Keratinocyte (primary cell): Measurements from ENCODE around the gene EHMT1. TPM values are rescaled to one million over a fixed set of nuclear protein-coding genes. Genes with fewer than 3 reads are reported as not detected.
"Not testable (repeated sequence)": the region's sequence is repeated elsewhere in the genome, so short reads cannot be mapped to it uniquely, and the experiment has no call there.

Experiments used
- DNase-seq: peaks from one replicate; pipeline ENCODE4 v3.0.0-alpha.2; 2011; ENCODE audit warnings: low read depth, missing footprints, low spot score
- FAIRE-seq: peaks from 2 replicates; lab custom pipeline; 2011; peaks lifted over from hg19 to GRCh38; lab: Jason Lieb, UNC
- H2AFZ ChIP-seq: 2 replicates; pipeline ENCODE4 v1.6.0; 2012; ENCODE audit warnings: low read length, control low read depth, inconsistent platforms; ENCODE audit not compliant: control insufficient read depth
- H3K27ac ChIP-seq: 2 replicates; pipeline ENCODE4 v1.5.1; 2011; ENCODE audit warnings: low read length; ENCODE audit not compliant: control insufficient read depth, insufficient read depth
- H3K27me3 ChIP-seq: 3 replicates; pipeline ENCODE4 v1.6.0; 2011; ENCODE audit warnings: low read length; ENCODE audit not compliant: control insufficient read depth, insufficient read depth; ENCODE audit errors: extremely low read depth
- H3K36me3 ChIP-seq, 2 experiments: 2 replicates in 1 of 2; 3 replicates in 1 of 2; pipeline ENCODE4 v1.5.1; 2011; ENCODE audit warnings: low read length in 2 of 2, mild to moderate bottlenecking in 1 of 2; ENCODE audit not compliant: control insufficient read depth in 2 of 2, insufficient read depth in 2 of 2; ENCODE audit errors: extremely low read depth in 1 of 2
- H3K4me1 ChIP-seq: 3 replicates; pipeline ENCODE4 v1.5.1; 2011; ENCODE audit warnings: low read length; ENCODE audit not compliant: control insufficient read depth, insufficient read depth; ENCODE audit errors: extremely low read depth
- H3K4me2 ChIP-seq: 3 replicates; pipeline ENCODE4 v1.6.0; 2011; ENCODE audit warnings: low read depth, low read length; ENCODE audit not compliant: control insufficient read depth, insufficient read depth; ENCODE audit errors: extremely low read depth
- H3K4me3 ChIP-seq, 3 experiments: fragments of 200-600 bp in 1 of 3; sonication (generic) in 1 of 3; 2 replicates in 2 of 3; 3 replicates in 1 of 3; pipeline ENCODE4 v1.5.1; 2011 to 2016; ENCODE audit warnings: low read length in 3 of 3, mild to moderate bottlenecking in 3 of 3, control low read depth in 2 of 3, inconsistent platforms in 1 of 3, low read depth in 1 of 3, mixed read lengths in 1 of 3, mixed run types in 1 of 3, moderate library complexity in 1 of 3; ENCODE audit not compliant: control insufficient read depth in 2 of 3, insufficient read depth in 2 of 3; ENCODE audit errors: extremely low read depth in 1 of 3
- H3K79me2 ChIP-seq: 2 replicates; pipeline ENCODE4 v1.6.0; 2012; ENCODE audit warnings: low read length; ENCODE audit not compliant: control insufficient read depth, insufficient read depth
- H3K9ac ChIP-seq: 3 replicates; pipeline ENCODE4 v1.6.0; 2011; ENCODE audit warnings: low read length; ENCODE audit not compliant: control insufficient read depth, insufficient read depth; ENCODE audit errors: extremely low read depth
- H3K9me1 ChIP-seq: 3 replicates; pipeline ENCODE4 v1.6.0; 2011; ENCODE audit warnings: low read length; ENCODE audit not compliant: control insufficient read depth, insufficient read depth; ENCODE audit errors: extremely low read depth
- H3K9me3 ChIP-seq: 2 replicates; pipeline ENCODE4 v1.5.1; 2012; ENCODE audit warnings: low read depth, low read length; ENCODE audit not compliant: control insufficient read depth
- H4K20me1 ChIP-seq: 3 replicates; pipeline ENCODE4 v1.6.0; 2011; ENCODE audit warnings: low read length; ENCODE audit not compliant: control insufficient read depth, insufficient read depth; ENCODE audit errors: extremely low read depth
- CTCF ChIP-seq, 3 experiments: IDR thresholded peaks in 1 of 3; conservative IDR thresholded peaks in 1 of 3; optimal IDR thresholded peaks in 1 of 3; 2 replicates in 2 of 3; 3 replicates in 1 of 3; pipeline versions ENCODE3 to v1.5.1; 2011; ENCODE audit warnings: low read length in 3 of 3, mild to moderate bottlenecking in 3 of 3, moderate library complexity in 2 of 3, control low read depth in 1 of 3, inconsistent platforms in 1 of 3; ENCODE audit not compliant: insufficient read depth in 2 of 3; ENCODE audit errors: extremely low read depth in 1 of 3
- EZH2 ChIP-seq: IDR thresholded peaks from one replicate; pipeline ENCODE4 v1.6.1; 2012; ENCODE audit warnings: inconsistent platforms, mild to moderate bottlenecking, low read length, moderate library complexity
- dilution Hi-C: fragments of 300-500 bp; cut with MboI; formaldehyde crosslinking; loops from one replicate; pipeline ENCODE4 v1.7.0; 2020; ENCODE audit warnings: low sequenced_read_pairs; ENCODE audit not compliant: extremely low pct_ligation_motif_present
- polyA plus RNA-seq, 5 experiments: library from polyadenylated mRNA; depleted of rRNA in 3 of 5; stranded (reverse) in 3 of 5; stranded (forward) in 1 of 5; unstranded in 1 of 5; fragments of >200 nt; gene quantifications; 1 replicate in 1 of 5; 2 replicates in 3 of 5; 3 replicates in 1 of 5; pipeline versions ENCODE4 v1.2.1 to v1.2.3, GENCODE V29; 2011 to 2012; ENCODE audit warnings: missing spikeins in 2 of 5, low read depth in 1 of 5, low replicate concordance in 1 of 5

EHMT1 gene
- polyA plus RNA-seq, 1 donor (not counting 4 experiments of a cell fraction or from before 2014, with no cell fraction given) = 25.9 TPM

DNA sequence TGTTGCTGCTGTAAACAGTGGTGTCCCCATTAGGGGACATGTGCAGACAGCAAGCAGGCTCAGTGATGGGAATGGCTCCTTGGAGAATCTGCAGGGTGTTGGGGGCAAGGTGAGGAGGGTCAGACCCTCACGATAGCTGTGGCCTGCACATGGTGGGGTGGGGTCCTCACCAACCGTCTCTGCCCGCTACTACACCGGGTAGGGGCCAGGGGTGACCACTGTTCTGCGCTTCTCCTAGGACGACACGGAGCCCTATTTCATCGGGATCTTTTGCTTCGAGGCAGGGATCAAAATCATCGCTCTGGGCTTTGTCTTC, 263.7 kb downstream of the EHMT1 start:
- Histone ChIP-seq H3K27me3 (peaks cover 5% of the 10 kb centered on the region), H3K27ac (no peak overlapping the region), H3K9ac (no peak overlapping the region), H2AFZ (no peak overlapping the region), H3K79me2 (no peaks in the 10 kb centered on the region), H3K4me3 (no peak overlapping the region), H3K9me3 (no peaks in the 10 kb centered on the region), H3K4me1 (no peaks in the 10 kb centered on the region), H3K4me2 (no peak overlapping the region), H4K20me1 (no peaks in the 10 kb centered on the region), H3K9me1 (no peaks in the 10 kb centered on the region), H3K36me3 (no peaks in the 10 kb centered on the region)
- dilution Hi-C loops = no loop called here
- TF ChIP-seq EZH2 = no peak
- TF ChIP-seq CTCF (optimal IDR thresholded peaks at IDR 0.05 in 1 of 3, IDR thresholded peaks at IDR 0.05 in 1 of 3, conservative IDR thresholded peaks at IDR 0.05 in 1 of 3; ENCODE audit: extremely low read depth in 1 of 3, insufficient read depth in 2 of 3, low read length in 3 of 3) = no peak
- DNase-seq (no peak), FAIRE-seq (no peak)

- FAIRE-seq, dilution Hi-C loops: not testable (repeated sequence)
Observed at GRCh38 chr9:137883977-137884376, 265.2 kb downstream of the EHMT1 start.

GRCh38 chr9:137884547-137884946, 265.7 kb downstream of the EHMT1 start:
- H3K4me2 ChIP-seq, H3K4me1 ChIP-seq, dilution Hi-C loops, H3K9me1 ChIP-seq, H2AFZ ChIP-seq, H4K20me1 ChIP-seq, H3K4me3 ChIP-seq, H3K27ac ChIP-seq, H3K79me2 ChIP-seq, H3K9ac ChIP-seq, FAIRE-seq, H3K36me3 ChIP-seq, H3K9me3 ChIP-seq, DNase-seq, H3K27me3 ChIP-seq: not testable (repeated sequence)

More at GRCh38 chr9:137883977-137884376, 265.2 kb downstream of the EHMT1 start:
- not testable (repeated sequence) for H4K20me1 ChIP-seq, H3K4me1 ChIP-seq, H3K36me3 ChIP-seq, H3K27ac ChIP-seq, H3K9me3 ChIP-seq, H3K9ac ChIP-seq, H3K4me2 ChIP-seq, DNase-seq, H3K4me3 ChIP-seq, H2AFZ ChIP-seq, H3K79me2 ChIP-seq, H3K9me1 ChIP-seq, H3K27me3 ChIP-seq

DNA sequence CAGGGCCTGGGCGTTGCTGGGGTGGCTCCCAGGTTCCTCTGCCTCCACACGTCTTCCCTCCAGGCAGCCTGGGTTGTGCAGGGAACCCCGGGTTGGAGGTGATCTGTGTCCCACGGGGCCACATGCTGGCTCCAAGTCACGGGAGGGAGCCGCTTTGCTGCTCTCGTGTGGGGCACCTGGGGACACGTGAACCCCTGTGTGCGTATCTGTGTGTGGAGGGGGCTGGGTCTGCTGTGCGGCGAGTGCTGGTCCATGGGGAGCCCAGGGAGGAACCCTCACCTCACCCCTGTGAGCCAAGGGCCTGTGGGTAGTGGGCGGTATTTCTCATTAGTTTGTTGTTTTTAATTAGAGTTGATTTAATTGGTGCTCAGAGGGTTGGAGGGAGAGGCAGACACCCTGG, 266.3 kb downstream of the EHMT1 start:
- H3K4me1 ChIP-seq, H3K4me3 ChIP-seq, H3K9ac ChIP-seq, H2AFZ ChIP-seq, H3K79me2 ChIP-seq, H3K36me3 ChIP-seq, H3K4me2 ChIP-seq, H3K27me3 ChIP-seq, H3K9me1 ChIP-seq, H3K9me3 ChIP-seq, H4K20me1 ChIP-seq, H3K27ac ChIP-seq, DNase-seq, FAIRE-seq, dilution Hi-C loops: not testable (repeated sequence)
